H9 (cell line): ENCODE results near the gene CRPPA. TPM values are rescaled to one million over a fixed set of nuclear protein-coding genes. Genes with fewer than 3 reads are reported as not detected.

Experiments used
- DNase-seq: peaks from one replicate; pipeline ENCODE4 v3.0.0-alpha.2; 2017
- H2AFZ ChIP-seq: one replicate; pipeline ENCODE4 v1.6.1; 2013; ENCODE audit warnings: mild to moderate bottlenecking, low read length, control low read depth, moderate library complexity
- H2AK5ac ChIP-seq: 2 replicates; pipeline ENCODE4 v1.6.1; 2013; ENCODE audit warnings: low read length, control low read depth, mixed read lengths; ENCODE audit not compliant: insufficient read length
- H2BK120ac ChIP-seq: one replicate; pipeline ENCODE4 v1.6.1; 2013; ENCODE audit warnings: low read depth, mild to moderate bottlenecking, low read length, control low read depth, inconsistent platforms; ENCODE audit not compliant: poor library complexity, severe bottlenecking
- H2BK12ac ChIP-seq: 2 replicates; pipeline ENCODE4 v1.6.1; 2013; ENCODE audit warnings: low read length, control low read depth, mixed read lengths, low read depth; ENCODE audit not compliant: insufficient read length
- H2BK15ac ChIP-seq: 2 replicates; pipeline ENCODE4 v1.6.1; 2013; ENCODE audit warnings: low read depth, low read length, control low read depth
- H2BK20ac ChIP-seq: one replicate; pipeline ENCODE4 v1.6.1; 2013; ENCODE audit warnings: low read depth, mild to moderate bottlenecking, low read length, control low read depth, inconsistent platforms; ENCODE audit not compliant: poor library complexity, severe bottlenecking
- H2BK5ac ChIP-seq: 2 replicates; pipeline ENCODE4 v1.6.1; 2013; ENCODE audit warnings: low read length, control low read depth, mixed read lengths; ENCODE audit not compliant: insufficient read length
- H3K14ac ChIP-seq: 2 replicates; pipeline ENCODE4 v1.6.1; 2013; ENCODE audit warnings: low read length, control low read depth; ENCODE audit not compliant: insufficient read depth
- H3K18ac ChIP-seq: 2 replicates; pipeline ENCODE4 v1.6.1; 2013; ENCODE audit warnings: low read depth, mild to moderate bottlenecking, mixed read lengths, low read length, control low read depth; ENCODE audit not compliant: insufficient read length
- H3K23ac ChIP-seq: 2 replicates; pipeline ENCODE4 v1.6.1; 2013; ENCODE audit warnings: low read length, control low read depth, mixed read lengths, low read depth; ENCODE audit not compliant: insufficient read length
- H3K23me2 ChIP-seq: 2 replicates; pipeline ENCODE4 v1.6.1; 2013; ENCODE audit warnings: low read depth, mild to moderate bottlenecking, mixed read lengths, low read length, control low read depth; ENCODE audit not compliant: insufficient read length, poor library complexity, severe bottlenecking
- H3K27ac ChIP-seq: 2 replicates; pipeline ENCODE4 v1.5.1; 2013; ENCODE audit warnings: low read length, control low read depth, mixed read lengths, low read depth; ENCODE audit not compliant: insufficient read length
- H3K27me3 ChIP-seq: 2 replicates; pipeline ENCODE4 v1.6.1; 2013; ENCODE audit warnings: low read length, control low read depth, inconsistent platforms; ENCODE audit not compliant: insufficient read depth
- H3K4ac ChIP-seq: 2 replicates; pipeline ENCODE4 v1.6.1; 2013; ENCODE audit warnings: low read depth, mild to moderate bottlenecking, control low read depth, inconsistent platforms, low read length, moderate library complexity
- H3K4me1 ChIP-seq: 2 replicates; pipeline ENCODE4 v1.6.1; 2013; ENCODE audit warnings: low read length, control low read depth, inconsistent platforms; ENCODE audit not compliant: insufficient read depth
- H3K4me2 ChIP-seq: 2 replicates; pipeline ENCODE4 v1.6.1; 2013; ENCODE audit warnings: low read length, control low read depth, mixed read lengths; ENCODE audit not compliant: insufficient read length, insufficient read depth
- H3K56ac ChIP-seq: 2 replicates; pipeline ENCODE4 v1.6.1; 2013; ENCODE audit warnings: low read depth, mild to moderate bottlenecking, mixed read lengths, low read length, control low read depth; ENCODE audit not compliant: insufficient read length
- H3K79me1 ChIP-seq: 2 replicates; pipeline ENCODE4 v1.6.1; 2013; ENCODE audit warnings: low read depth, mild to moderate bottlenecking, moderate library complexity, low read length, control low read depth, inconsistent platforms; ENCODE audit not compliant: insufficient read depth, poor library complexity, severe bottlenecking
- H3K79me2 ChIP-seq: 2 replicates; pipeline ENCODE4 v1.6.1; 2013; ENCODE audit warnings: low read length, control low read depth, inconsistent platforms; ENCODE audit not compliant: insufficient read depth
- H3K9ac ChIP-seq: 2 replicates; pipeline ENCODE4 v1.6.1; 2013; ENCODE audit warnings: low read length, control low read depth, mixed read lengths; ENCODE audit not compliant: insufficient read length; ENCODE audit errors: extremely low read depth
- H3K9me3 ChIP-seq: one replicate; pipeline ENCODE4 v1.6.1; 2013; ENCODE audit warnings: low read depth, low read length, inconsistent platforms; ENCODE audit not compliant: control insufficient read depth
- H3T11ph ChIP-seq: one replicate; pipeline ENCODE4 v1.6.1; 2013; ENCODE audit warnings: mild to moderate bottlenecking, low read length, control low read depth, inconsistent platforms
- H4K20me1 ChIP-seq: one replicate; pipeline ENCODE4 v1.6.1; 2013; ENCODE audit not compliant: control insufficient read depth, insufficient read length, insufficient read depth
- H4K5ac ChIP-seq: 2 replicates; pipeline ENCODE4 v1.6.1; 2013; ENCODE audit warnings: low read depth, mild to moderate bottlenecking, mixed read lengths, low read length, control low read depth; ENCODE audit not compliant: insufficient read length
- H4K8ac ChIP-seq: replicated peaks from 2 replicates; pipeline ENCODE4 v1.6.1; 2013; ENCODE audit warnings: low read length, control low read depth, mixed read lengths, low read depth; ENCODE audit not compliant: insufficient read length
- H4K91ac ChIP-seq: 2 replicates; pipeline ENCODE4 v1.6.1; 2013; ENCODE audit warnings: low read depth, mild to moderate bottlenecking, moderate library complexity, mixed read lengths, low read length, control low read depth; ENCODE audit not compliant: insufficient read length
- H3K27ac Mint-ChIP-seq, 3 experiments: 2 replicates in 2 of 3; 3 replicates in 1 of 3; pipeline ENCODE4 v1.8.0; 2020 to 2021; ENCODE audit warnings: mixed read lengths in 3 of 3, mild to moderate bottlenecking in 1 of 3, moderate library complexity in 1 of 3
- H3K27me3 Mint-ChIP-seq: 2 replicates; pipeline ENCODE4 v1.8.0; 2021; ENCODE audit warnings: low read depth, mild to moderate bottlenecking, moderate library complexity, mixed read lengths
- H3K36me3 Mint-ChIP-seq, 3 experiments: 2 replicates in 2 of 3; 3 replicates in 1 of 3; pipeline ENCODE4 v1.8.0; 2020 to 2021; ENCODE audit warnings: low read depth in 3 of 3, mixed read lengths in 3 of 3; ENCODE audit not compliant: insufficient read depth in 1 of 3
- H3K4me1 Mint-ChIP-seq, 2 experiments: 2 replicates each; pipeline ENCODE4 v1.8.0; 2020; ENCODE audit warnings: mixed read lengths in 2 of 2
- H3K4me3 Mint-ChIP-seq, 2 experiments: 2 replicates in 1 of 2; 3 replicates in 1 of 2; pipeline ENCODE4 v1.8.0; 2020 to 2021; ENCODE audit warnings: mild to moderate bottlenecking in 2 of 2, mixed read lengths in 2 of 2, moderate library complexity in 1 of 2
- H3K9me3 Mint-ChIP-seq, 2 experiments: 2 replicates in 1 of 2; 3 replicates in 1 of 2; pipeline ENCODE4 v1.8.0; 2020; ENCODE audit warnings: mild to moderate bottlenecking in 2 of 2, mixed read lengths in 2 of 2, moderate library complexity in 1 of 2
- WGBS: extraction: QIAGEN DNeasy Blood & Tissue Kit; methylation state at CpG from one replicate; pipeline ENCODE4 v1.1.7; 2013; ENCODE audit warnings: missing lambda C conversion rate, low lambda C conversion rate, mixed read lengths; ENCODE audit not compliant: insufficient read length; ENCODE audit errors: extremely low coverage; 5-methylcytosine and 5-hydroxymethylcytosine counted together
- total RNA-seq: library from RNA; stranded (reverse); gene quantifications from 2 replicates; pipeline ENCODE4 v1.2.1, GENCODE V29; 2021
- TF ChIP-seq, protein P1 (sequence below): fragments of 200-600 bp; sonication (generic); conservative IDR thresholded peaks from 3 replicates; pipeline ENCODE4 v1.8.0; 2021; ENCODE audit warnings: antibody characterized with exemption, mild to moderate bottlenecking

Gene CRPPA
- total RNA-seq, 1 experiment from 2014 or later, result 1.9 TPM

DNA sequence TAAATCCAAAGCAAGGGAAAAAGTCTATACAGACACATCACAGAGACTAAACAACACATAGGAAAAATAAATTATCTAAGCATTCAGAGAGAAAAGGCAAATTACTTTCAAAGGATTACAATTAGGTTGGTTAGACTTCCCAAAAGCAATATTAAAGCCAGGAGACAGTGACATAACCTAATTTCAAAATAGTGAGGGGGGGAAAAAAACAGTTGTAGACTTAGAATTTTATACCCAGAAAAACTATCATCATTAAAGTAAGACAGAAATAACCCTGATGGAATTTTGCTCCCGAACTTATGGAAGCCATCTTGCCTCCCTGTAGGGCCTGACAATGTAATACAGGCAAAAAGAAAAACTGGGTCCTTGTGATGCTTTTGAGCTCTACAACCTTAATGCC, 18.4 kb downstream of the CRPPA start:
- Histone ChIP-seq H3K23me2 (no peaks in the 10 kb centered on the region), H3T11ph (no peak overlapping the region), H3K18ac (no peak overlapping the region), H3K4ac (no peak overlapping the region), H3K56ac (no peak overlapping the region), H2BK12ac (no peak overlapping the region), H3K27me3 (no peaks in the 10 kb centered on the region), H3K79me1 (no peaks in the 10 kb centered on the region), H4K91ac (no peak overlapping the region), H2AK5ac (no peak overlapping the region), H3K9me3 (peaks cover 25% of the 10 kb centered on the region), H2AFZ (no peak overlapping the region), H4K20me1 (no peaks in the 10 kb centered on the region), H3K4me1 (no peaks in the 10 kb centered on the region), H3K79me2 (no peaks in the 10 kb centered on the region), H2BK5ac (no peak overlapping the region), H2BK20ac (no peak overlapping the region), H2BK15ac (no peak overlapping the region), H3K23ac (no peak overlapping the region), H3K14ac (no peak overlapping the region), H3K27ac (no peak overlapping the region), H4K5ac (no peak overlapping the region), H2BK120ac (no peak overlapping the region), H3K4me2 (no peak overlapping the region), H3K9ac (no peak overlapping the region), H4K8ac (no peak overlapping the region)
- no peak for DNase-seq
- no peak overlapping the region for H3K4me3 Mint-ChIP-seq
- H3K27me3 Mint-ChIP-seq, result no peaks in the 10 kb centered on the region
- no peak overlapping the region for H3K27ac Mint-ChIP-seq
- WGBS, result no CpG with 5 or more reads among the region's 1 CpG
- TF ChIP-seq, protein P1, sequence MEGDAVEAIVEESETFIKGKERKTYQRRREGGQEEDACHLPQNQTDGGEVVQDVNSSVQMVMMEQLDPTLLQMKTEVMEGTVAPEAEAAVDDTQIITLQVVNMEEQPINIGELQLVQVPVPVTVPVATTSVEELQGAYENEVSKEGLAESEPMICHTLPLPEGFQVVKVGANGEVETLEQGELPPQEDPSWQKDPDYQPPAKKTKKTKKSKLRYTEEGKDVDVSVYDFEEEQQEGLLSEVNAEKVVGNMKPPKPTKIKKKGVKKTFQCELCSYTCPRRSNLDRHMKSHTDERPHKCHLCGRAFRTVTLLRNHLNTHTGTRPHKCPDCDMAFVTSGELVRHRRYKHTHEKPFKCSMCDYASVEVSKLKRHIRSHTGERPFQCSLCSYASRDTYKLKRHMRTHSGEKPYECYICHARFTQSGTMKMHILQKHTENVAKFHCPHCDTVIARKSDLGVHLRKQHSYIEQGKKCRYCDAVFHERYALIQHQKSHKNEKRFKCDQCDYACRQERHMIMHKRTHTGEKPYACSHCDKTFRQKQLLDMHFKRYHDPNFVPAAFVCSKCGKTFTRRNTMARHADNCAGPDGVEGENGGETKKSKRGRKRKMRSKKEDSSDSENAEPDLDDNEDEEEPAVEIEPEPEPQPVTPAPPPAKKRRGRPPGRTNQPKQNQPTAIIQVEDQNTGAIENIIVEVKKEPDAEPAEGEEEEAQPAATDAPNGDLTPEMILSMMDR, result no peak
- H3K9me3 Mint-ChIP-seq, result peaks cover 35% of the 10 kb centered on the region in 2 experiments
- H3K36me3 Mint-ChIP-seq, result peaks cover 12 to 34% (median 26%) of the 10 kb centered on the region in 3 experiments
- no peaks in the 10 kb centered on the region for H3K4me1 Mint-ChIP-seq
